Activated gamma-delta T cell treated with Interleukin-2 at 50 U/mL for 16 hours (primary cell): ENCODE results near the gene IGSF21.
"Not testable (repeated sequence)": the region's sequence is repeated elsewhere in the genome, so short reads cannot be mapped to it uniquely, and the experiment has no call there.

ENCODE experiments used
- DNase-seq: peaks from one replicate; pipeline ENCODE4 v3.0.0-alpha.2; 2020

The IGSF21 gene

DNA sequence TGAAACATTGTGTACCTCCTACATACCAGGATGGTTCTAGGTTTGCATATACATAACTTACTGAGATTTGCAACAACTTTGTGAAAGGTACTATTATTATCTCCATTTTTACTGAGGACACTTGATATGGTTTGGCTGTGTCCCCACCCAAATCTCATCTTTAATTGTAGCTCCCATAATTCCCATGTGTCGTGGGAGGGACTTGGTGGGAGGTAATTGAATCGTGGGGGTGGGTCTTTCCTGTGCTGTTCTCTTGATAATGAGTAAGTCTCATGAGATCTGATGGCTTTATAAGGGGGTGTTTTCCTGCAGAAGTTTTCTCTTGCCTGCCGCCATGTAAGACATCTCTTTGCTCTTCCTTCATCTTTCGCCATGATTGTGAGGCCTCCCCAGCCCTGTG, 40.1 kb downstream of the IGSF21 start:
- no peak for DNase-seq

DNA sequence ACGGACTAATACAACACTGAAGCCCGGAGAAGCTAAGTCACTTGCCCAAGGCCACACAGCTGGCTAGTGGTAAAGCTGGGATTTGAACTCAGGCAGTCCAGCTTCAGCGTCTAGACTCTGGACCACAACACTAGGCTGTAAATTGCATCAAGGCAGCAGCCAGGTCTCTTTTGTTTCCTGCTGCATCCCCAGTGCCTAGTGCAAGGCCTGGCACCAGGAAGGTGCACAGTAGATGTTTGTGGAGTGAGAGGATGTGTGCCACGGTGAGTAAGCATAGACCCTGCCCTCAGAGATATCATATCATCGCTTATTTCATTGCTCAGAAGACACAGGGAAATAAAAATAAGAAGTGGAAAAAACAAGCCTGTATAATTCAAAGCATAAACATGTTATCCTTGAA, 40.9 kb downstream of the IGSF21 start:
- no peak for DNase-seq

DNA sequence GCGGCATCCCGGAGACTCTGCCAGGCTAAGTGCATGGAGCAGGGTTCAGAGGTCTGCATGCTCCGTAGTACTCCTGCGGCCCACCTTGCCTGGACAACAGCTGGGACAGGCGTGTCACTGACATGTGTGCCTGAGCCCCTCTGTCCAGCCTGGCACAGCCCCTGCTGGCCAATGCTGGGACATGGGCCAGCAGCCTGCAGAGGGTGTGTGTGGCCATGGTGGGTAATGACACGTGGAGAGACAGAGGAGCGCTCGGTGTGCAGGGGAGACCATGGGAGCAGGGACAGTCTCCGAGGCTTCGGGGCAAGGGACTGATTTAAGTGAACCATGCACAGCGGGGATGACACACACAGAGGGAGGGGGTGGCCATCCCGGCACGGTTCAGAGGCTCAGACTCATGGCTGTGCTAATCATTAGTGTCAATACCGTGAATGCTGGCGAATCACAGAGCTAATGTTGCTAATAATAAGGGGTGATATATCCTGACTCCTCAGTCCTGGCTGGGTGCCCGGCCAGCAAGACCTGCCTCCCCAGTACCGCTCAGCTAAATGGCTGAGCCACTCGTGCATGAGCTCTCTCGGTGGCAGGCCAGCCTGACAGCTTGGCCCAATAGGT, 41.5 kb downstream of the IGSF21 start:
- no peak for DNase-seq

DNA sequence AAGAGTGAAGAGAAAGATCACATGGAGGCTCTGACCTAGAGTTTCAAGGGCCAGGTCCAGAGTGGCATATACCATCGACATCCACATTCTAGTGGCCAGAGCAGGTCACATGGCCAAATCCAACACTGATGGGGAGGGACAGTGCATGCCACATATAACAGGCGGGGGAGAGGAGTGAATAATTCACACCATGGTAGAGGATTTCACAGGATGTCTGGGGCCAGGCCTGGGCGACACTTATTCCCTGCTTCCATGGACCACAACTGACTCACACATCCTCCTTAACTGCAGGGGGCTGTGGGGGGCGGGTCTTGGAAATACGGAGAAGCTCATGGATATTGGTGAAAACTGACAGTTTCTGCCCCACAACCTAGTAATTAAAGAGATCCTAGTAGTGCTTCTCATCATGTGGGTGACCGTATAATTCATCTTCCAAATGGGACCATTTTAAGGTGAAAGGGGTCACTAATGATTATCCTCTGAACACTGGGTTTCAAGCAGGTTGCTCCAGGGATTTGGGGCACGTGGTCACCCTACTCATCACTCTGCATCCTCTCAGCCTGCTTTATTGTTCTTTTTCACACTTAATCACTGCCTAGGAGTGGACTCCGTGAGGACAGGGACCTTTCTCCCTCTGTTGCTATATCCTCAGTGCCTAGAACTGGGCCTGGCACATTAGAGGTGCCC, 44.0 kb downstream of the IGSF21 start:
- no peak for DNase-seq

DNA sequence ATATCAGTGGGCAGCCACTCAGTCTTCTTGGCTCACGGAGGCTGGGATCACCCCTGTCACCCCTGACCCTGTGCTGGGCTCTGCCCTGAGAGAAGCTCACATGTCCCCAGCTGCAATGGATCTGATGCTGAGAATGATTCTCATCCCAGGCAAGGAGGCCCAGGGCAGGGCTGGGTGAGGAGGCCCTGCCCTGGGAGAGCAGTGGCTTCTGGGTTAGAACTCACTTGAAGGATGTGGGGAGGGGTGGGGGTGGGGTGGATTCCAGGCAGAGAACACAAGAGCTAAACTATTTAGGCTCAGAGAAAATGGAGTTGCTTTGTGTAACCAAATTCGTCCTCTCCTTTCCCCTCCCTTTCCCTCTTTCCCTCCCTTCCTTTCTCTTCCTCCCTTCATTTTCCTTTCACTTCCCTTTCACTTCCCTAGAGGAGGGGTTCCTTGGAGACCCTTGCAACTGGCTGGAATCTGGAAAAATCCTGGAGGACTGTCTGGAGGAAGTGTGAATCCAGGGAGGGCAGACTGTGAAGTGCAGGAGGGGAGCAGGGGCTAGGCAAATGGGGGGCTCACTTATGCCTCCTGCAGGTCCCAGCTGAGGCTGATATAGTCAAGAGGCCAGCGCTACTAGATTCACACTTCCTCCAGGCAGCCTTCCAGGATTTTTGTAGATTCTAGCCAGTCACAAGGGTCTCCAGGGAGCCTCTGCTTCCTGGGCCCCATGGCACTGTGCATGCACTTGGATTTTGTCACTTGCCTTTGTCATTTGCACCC, 47.0 kb downstream of the IGSF21 start:
- DNase-seq = no peak

DNA sequence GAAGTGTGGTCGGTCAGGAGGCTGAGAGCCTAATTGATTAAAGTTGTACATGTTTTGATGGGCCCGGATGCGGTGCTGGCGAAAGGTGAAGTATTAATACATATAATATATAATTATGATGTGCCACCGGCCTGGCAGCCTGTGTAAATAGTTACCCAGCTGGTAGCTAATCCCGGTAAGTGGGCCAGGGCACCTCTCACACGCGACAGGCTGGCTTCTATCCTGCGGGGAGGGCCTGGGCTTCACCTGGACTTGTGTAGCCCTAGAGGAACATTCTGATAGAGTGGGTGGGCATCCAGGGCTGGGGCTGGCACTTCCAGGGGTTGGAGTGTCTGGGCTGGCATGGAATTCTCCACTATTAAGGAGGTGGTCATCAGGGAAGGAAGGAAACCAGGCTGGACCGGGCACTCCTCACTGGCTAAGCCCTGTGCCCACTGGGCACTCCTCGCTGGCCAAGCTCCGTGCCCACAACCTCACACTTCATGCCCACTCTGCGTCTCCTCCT, 48.3 kb downstream of the IGSF21 start:
- DNase-seq = no peak

DNA sequence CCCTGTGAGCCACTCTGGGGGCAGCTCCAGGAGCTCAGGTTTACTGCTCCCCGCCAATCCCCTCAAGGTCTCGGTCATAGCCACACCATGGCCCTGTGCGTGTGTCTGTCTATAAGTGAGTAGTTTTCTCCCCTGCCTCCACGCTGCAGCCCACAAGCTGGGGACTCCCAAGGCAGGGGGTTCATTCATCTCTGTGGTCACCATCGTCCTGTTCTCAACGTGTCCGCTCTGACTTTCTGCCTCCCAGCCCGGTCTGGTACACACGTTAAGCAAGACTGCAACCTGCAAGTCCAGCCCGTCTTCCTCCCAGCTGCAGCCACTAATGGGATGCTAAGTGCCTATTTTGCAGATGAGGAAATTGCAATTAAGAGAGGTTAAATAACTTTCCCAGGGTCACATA, 49.8 kb downstream of the IGSF21 start:
- DNase-seq = no peak

DNA sequence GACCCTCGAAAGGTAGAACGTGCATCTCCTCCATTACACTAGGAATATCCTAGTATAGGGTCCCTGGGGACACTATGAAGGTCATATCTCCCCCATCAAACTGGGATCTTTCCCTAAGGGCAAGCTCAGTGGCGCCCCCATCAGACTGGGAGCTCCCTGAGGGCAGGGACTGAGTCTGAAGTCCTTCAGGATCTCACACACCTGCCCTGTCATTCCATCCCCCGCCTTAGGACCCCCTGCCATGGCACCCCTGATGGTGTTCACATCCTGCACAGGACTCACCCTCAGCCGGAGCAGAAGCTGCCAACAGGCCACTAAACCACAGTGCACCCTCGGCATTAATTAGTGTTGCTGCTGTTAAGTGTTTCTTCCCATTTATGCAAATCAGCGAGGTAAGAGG, 50.4 kb downstream of the IGSF21 start:
- no peak for DNase-seq

DNA sequence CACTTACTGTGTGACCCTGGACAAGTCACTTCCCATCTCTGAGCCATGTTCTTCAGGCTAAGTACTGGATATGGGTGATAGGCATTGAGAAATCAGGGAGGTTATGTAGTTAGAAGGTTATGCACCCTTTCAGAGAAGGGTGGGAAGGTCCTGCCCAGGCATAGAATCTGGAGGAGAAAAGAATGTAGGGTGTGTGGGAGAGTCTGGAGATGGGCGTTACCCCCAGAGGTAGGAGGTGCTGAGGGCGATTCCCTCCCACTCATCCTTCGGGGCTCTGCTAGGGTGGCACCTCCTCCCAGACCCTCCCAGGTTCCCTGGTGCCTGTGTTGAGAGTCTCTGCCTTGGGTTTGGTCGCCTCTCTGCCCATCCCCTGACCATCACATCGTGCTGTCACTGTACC, 51.1 kb downstream of the IGSF21 start:
- DNase-seq = no peak

DNA sequence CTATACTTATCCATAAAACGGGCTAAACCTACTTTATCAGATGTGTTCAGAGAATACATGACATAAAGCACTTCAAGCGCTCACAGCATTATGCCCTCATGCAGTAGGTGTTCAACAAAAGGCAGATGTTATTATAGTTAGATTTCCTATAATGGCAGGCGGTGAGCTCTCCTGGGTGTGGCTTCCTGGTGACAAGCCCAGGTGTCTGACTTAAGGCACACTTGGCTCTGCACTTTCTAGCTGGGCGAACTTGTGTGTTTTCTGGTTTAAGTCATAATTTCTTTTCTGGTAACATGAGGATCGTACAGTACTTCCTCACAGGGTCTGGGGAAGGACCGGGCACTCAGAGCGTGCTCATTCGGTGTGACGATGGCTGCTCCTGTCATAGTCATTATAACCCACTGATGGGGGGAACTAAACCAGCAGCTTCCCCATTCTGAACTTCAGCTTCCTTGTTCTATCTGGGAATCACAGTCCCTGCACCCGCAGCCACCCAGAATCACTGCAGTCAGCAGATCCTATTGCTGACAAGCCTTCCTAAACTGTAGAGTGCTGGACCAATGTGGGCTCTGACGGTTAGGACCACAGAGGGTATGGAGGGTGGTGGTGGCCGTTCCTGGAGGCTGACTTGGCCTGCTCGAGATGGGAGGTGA, 52.8 kb downstream of the IGSF21 start:
- no peak for DNase-seq

DNA sequence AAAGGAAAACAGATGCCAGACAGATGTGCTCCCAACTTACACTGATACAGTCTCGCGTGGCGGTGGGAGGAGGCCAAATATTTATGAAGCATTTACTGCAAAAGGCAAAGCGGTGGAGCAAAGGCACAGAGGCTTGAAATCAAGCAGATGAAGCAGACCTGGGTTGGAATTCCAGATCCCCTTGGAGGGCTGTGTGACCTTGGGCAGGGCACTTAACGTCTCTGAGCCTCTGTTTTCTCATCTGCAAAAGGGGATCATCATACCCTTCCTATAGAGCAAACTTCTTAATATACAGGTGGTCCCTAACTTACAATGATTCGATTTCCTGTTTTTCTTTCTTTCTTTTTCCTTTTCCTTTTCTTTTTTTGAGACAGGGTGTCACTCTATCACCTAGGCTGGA, 54.1 kb downstream of the IGSF21 start:
- DNase-seq = no peak

DNA sequence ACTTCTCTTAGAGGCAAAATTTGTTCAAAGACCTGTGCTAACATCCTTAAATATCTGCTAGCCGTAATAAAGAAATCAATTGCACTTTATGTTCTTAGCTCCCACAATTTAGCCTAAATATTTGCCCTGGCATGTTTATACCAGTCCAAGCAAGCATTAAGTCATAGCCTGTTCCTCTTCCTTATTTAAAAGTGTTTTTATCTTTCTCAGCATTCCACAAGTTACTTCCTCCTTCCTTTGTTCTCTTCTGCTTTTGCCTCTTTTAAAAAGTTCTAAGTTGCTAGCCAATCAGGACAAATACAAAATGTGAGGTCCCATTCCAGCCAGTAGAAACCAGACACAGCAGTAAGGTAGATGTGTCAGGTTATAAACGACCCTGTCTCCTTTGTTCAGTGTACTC, 58.0 kb downstream of the IGSF21 start:
- not testable (repeated sequence) for DNase-seq

DNA sequence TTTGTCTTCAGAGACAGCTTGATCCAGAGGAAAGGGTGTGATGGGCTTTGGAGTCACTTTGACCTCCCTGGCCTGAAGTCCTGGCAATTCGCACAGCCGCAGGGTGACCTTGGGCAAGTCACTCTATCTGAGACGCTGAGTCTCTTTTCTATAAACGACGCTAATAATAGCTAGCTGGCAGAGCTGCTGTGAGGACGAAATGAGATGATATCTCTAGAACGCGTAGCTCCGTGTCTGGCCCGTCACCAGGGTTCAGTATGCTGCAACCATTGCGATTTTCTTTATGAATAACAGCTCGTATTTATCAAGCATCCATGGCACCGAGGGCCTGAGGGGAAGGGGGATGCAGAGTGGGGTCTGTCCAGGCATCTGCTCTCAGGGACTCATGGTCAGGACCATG, 58.7 kb downstream of the IGSF21 start:
- DNase-seq = no peak

DNA sequence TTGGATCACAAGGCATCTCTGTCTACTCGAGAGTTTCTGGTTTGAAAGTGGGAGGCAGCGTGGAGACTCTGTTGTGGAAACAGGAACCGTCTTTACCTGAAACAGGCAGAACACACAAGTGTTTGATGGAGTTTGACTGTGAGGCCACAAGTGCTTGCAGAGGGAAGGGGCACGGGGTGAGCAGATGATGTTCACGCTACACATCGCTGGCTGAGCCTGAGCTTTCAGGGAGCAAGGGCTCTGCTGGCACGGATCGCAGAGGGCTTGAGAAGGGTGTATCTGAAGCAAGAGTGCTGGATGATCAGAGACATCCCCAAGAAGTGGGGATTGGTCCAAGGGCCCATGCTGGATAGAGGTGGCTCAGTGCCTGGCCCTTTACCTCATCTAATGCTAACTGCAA, 59.3 kb downstream of the IGSF21 start:
- no peak for DNase-seq

DNA sequence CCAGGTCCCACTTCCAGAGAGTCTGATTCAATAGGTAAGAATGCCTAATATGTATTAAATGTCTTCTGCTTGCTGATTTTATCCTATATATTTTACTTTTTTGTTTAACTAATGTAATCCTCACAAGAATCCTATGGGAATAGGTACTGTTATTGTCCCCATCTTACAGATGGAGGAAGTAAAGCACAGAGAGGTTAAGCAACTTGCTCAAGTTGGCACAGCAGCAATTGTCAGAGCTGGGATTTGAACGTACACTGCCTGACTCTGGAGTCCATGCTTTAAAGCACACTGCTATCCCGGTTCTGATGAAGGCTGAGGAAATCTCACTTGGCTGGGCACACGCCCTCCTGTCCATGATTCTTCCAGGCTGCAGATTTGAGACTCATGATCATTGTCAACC, 62.8 kb downstream of the IGSF21 start:
- DNase-seq = no peak

DNA sequence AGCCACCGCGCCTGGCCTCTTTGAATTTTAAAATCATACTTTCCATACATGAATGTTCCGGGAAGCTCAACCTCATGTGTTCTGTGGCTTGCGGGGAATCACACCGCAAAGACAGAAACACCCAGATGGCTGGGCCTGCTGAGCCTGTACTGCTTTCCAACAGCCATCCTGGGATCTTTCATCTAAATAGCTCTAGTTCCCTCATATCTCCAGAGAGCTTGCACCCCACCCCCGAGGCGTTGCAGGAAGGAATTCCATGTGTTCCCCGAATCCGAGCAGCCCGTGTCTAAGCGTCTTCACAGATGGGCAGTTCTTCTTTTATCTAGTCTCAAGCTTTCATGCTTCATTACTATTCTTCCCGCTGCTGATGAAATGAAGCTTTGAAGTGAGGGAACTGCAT, 66.4 kb downstream of the IGSF21 start:
- DNase-seq = no peak

DNA sequence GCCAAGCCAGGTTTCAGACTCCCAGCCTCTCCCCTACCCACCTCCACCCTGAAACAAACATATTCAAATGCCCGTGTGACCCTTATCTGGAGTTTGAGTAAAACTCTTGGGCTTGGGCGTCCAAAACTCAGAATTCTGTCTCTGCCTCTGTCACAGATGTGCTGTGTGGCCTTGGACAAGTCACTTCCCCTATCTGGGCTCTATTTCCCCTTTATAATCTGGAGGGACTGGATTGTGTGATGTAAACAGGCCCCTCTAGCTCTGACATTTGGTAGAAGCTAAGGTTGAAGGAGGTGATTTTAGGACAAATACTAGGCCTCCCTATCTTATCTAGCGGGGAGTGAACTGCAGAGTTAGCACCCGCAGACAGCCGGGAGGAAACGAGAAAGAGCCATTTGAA, 67.5 kb downstream of the IGSF21 start:
- DNase-seq = no peak

DNA sequence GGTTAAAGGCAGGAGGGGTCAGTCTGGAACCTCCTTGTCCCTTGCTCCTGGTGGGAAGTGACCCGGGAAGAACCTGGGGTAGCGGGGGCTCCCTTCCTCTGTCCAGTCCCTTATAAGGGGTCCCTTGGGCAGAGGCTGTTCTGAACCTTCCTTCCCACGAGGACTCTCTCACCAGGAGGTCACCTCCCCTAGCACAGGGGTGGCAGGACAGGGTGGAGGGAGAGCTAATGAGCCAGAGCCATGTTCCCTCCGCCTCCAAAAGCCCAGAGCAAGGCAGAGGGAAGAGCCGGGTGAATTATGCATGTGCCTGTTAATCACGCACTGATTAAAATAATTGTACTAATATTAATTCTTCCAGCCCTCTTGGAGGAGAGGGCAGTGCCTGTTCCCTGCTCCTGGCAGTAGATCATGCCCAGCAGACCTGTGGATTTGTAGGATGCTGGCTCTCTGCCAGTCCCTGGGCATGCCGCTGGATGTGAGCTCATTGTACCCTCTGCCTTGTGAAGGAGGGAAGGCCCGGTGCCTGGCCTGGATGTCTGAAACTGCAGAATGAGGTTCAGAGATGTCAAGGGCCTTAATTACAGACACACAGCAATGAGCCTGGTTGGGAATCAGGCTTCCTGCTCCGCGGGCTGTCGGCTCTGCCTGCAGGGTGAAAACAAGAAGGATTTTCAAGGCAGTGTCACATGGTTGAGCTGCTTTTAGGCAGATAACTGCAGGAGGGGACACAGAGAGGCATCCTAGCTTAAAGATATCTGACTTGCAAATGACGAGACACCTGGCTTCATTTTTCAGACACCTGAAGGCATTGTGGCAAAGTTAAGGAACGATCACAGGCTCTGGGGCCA, 68.2 kb downstream of the IGSF21 start:
- DNase-seq = no peak

DNA sequence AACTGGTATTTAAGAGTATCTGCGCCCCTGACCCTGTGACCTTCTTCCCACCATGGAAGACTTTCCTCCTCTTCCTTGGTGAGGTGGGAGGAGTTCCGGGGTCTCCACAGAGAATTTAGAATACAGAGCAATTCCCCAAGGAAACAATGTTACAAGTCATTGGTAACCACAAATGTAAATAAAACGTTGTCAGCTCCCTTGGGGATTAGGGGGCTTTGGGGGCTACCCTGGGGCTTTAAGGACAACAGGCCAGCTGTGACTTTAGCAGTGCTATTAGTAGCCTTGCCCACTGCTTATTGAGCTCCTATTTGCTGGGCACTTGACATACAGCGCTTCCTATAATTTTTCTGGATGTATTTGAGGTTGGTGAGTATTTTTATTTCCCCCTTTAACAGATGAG, 69.0 kb downstream of the IGSF21 start:
- DNase-seq = no peak

DNA sequence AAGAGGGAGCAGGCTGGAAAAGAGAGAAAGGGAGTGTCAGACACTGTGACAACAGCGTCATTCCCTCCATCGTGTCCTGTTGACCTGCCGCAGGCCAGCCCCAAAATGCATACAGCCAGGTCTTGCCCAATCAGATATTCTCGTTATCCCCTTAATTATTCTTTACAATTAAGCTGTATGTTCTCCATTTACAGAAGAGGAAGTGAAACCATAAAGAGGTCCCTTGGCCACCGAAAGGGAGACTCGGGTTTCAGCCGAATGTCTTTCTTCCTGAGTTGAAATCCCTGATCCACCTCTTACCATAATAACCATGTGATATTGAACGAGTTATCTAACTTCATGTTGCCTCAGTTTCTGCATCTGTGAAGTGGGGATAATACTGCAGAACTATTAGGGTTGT, 70.5 kb downstream of the IGSF21 start:
- no peak for DNase-seq

DNA sequence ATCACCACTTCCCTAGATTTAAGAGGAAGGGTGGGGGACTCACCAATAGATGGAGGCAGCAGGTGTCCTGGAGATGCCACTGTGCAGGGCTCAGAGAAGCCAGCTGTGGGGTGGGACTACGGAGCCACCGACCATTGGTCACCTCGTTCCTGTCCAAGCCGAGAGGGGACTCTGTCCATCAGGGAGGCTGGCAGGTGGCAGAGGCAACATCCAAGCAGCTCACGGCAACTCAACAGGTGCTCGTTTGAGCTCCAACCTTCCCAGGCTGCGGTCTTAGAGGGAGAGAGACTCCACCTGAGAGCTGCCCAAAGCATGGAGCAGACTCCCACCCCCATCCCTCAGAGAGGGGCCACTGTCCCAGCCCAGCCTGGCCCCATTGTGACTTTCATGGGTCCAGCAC, 71.4 kb downstream of the IGSF21 start:
- no peak for DNase-seq

DNA sequence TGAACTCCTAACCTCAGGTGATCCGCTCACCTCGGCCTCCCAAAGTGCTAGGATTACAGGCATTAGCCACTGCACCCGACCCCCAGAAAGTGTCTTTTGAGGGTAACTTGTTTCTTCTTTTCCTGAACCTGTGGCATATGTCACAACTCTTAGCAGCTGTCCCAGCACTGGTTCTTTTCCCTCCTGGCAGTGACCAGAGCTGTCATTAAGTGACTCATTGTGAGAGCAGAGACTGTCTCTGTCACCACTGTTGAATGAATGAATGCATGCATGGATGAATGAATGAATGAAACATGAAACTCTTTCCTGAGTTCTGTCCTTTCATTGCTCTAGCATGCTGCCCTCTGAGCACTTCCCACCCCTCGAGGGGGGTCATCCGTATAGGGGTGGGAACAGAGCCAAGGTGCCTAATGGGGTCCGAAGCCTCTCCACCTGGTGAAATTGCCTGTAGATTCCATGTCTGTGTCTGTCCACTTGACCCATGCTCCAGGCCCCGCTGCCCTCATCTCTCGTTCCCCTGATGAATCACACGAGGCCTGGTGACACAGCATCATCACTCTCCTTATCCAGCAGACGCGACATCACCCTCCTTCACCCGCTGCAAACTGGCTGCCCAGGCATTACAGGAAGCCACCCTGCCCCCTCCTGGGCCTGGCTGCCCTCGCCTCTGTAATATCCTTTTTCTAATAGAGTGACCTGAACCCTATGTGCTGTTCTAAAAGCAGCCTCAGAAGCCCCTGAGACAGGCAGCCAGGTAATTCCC, 75.0 kb downstream of the IGSF21 start:
- DNase-seq = no peak
